DMS53 treated with DMSO at 0.1 percent for 48 hours (cell line): ENCODE measurements around the gene WASF3.
"Not testable (repeated sequence)": the region's sequence is repeated elsewhere in the genome, so short reads cannot be mapped to it uniquely, and the experiment has no call there.

ENCODE experiments used
- DNase-seq: peaks from one replicate; lab custom pipeline; 2025; ENCODE audit not compliant: unreplicated experiment; lab: John Stamatoyannopoulos, UW

Gene WASF3

DNA sequence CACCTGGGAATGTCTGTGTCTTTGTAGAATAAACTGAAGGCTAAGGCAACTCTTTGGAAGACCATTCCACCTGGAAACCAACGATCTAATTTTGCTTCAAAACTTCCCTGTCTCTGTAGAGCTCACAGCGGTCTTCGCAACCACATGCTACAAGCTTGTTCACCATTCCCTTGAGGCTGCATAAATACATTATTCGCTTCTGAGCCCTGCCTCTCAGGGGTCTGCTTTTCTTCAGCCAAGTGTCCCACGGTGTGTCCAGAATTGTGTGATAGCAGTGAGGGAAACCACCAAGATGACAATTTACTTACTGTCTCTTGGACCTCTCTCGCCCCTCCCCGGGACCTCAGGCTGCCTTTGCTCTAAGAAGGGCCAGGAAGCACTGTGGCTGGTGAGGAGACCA is 152.0 kb downstream of the WASF3 start:
- no peak for DNase-seq

DNA sequence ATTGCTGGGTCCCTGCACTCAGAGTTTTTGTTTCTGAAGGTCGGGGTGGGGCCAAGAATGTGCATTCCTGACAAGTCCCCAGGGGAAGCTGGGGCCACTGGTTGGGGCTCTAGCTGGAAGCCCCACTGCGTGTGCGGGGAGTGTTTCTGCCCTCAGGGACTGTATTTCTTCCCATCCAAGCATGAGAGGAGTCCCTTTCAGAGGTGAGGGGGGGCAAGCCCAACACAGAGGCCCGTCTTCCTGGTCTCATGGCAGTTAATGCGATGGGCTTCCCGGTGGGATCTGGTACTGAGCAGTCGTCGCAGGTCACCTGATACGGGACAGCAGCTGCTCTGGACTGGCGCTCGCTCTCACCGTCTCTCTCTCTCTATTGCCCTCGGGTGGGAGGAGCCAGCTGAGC is 152.7 kb downstream of the WASF3 start:
- no peak for DNase-seq

DNA sequence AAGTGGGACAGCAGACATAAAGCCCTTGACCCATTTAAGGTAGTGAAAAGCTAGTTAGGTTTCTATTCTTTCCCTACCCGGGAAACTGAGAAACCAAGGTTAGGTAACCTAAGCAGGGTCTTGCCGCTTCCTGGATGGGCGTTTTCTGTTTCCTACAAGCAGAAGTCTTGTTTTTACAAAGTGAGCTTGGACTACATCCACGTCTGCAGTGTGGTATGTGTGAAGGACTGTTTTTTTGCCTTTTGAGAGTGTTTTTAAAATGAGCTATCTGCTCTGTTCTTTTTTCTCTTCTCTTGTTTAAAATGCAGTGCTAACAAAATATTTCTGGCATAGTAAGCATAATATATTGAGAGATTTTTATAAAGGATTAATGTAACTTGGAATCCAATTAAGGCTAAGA is 153.7 kb downstream of the WASF3 start:
- DNase-seq, result no peak

DNA sequence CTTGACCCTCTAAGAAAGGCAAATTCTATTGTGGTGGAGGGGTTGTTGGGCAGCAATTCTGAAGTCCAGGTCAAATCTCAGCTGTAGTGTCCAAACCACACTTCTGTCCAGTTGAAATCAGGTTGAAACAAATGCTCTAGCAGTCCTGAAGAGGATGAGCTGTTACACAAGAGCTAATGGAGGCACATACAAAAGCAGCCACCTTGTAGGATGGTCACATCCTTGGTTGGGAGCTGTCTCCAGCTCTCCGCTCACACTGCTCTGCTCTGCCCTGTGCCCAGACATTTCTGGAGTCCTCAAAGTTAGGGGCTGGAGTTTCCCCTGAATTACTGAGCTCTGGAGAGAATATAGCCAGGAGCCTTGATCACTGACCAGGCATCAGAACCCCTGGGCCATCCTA is 155.9 kb downstream of the WASF3 start:
- no peak for DNase-seq

DNA sequence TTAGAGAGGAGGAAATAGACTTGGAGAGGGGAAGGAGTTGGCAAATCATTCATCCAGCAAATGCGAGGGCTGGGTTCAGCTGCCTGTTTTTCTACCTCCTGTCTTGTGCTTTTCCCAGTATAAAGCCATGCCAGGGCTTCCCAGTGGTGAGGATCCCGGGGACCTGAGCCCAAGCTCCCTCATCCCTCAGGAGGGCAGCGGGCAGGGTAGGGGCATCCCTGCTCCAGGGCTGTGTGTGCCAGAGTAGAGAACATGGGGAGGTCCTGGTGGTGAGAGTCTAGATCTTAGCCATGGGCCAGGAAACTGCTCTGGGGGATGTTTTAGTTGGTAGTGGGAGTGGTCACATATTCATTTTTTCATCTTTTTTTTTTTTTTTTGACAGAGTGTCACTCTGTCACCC is 159.5 kb downstream of the WASF3 start:
- DNase-seq, result no peak

DNA sequence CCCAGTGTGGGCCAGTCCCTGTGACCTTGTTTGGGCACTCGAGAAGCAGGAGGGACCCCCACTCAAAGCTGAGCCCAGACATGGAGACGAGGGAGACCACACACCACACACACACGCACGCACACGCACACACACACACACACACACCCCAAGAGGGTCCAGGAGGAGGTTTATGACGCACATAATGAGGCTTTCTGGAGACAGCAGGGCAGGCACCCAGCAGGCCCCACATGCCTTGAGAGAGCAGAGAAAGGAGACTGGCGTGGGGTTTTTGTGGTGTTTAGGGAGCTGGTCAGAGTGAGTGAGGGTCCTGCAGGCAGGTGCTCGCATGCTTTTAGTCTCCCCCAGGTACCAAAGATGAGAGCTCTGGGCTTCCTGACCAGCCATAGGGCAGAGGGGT is 160.7 kb downstream of the WASF3 start:
- no peak for DNase-seq

DNA sequence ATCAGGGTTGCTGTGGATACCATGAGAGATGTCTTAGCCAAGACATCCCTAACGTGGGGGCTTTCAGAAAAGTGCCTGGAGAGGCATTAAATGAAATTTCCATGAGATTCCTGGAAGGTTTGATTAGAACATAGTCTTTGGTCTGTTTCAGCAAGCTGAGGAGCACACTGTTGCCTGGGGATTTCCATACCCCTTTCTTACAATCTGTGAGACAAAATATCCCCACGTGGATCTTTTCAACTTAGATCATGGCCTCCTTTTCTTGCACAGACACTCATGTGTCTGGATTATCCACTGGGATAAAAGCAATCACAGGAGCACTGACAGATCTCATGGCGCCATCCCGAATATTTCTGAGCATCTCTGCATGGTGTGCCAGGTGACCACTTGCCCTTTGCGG is 161.4 kb downstream of the WASF3 start:
- no peak for DNase-seq

DNA sequence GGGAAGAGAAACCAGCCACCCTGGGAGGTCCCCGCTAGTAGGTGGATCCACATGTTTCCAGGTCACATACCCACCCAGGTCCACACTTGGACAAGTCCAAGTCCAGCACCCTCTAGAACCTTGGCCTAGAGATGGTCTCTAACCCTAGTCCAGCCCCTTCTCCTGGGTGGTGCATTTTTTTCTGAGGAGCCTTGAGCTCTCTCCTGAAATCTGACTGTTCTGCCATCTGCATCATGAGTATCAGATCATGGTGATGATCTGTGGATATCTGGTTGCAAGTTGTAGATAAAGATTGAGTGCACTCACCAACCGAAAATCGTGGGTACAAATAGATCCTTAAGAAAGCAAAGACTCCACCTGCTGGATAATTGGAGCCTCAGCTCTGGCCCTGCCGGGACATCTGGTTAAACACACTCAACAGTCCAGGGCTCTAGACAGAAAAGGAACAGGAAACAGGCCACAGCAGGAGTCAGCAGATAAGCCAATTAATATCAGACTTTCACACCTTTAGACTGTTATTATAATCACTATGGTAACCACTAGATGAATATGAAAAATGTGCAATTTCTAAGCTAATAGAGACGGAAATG is 162.0 kb downstream of the WASF3 start:
- DNase-seq, result peak; percentile 38

DNA sequence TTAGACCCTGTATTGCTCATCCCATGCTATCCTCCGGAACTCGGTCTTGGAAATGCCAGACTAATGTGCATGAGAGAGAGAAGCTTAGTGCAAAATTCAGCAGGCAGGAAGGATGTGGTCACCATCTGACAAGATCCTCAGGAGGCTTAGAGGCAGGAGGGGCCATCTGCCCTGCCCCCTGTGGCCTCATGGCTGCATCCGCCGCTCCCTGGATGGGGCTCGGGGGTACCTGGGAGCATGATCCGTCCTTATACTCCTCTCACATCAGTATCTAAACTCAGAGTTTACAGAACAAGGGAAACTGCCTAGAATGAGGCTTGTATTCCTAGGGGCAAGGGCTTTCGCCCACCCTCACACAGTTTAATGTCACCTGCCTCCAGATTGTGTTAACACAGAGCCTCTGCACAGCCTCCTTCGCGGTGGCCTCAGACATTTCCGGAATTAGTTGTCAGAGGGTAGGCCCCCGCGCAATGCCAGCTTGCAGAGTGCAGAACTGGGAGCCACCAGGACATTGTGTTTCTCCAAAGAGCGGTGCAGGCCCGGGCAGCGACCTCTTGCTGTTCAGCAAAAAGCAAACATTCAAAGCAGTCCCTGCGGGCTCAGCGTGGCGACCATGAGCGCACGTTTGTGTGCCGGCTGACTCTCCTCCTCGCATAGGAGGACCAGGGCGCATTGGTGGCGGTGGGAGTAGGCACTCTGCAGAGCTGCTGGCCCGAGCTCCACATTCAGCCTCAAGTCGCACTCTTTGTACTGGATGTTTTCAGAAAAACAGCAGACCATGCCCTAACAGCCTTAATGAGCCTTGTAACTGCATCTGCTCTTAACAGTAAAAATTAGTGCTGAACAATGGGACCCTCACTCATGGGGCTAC is 164.0 kb downstream of the WASF3 start:
- DNase-seq, result no peak

DNA sequence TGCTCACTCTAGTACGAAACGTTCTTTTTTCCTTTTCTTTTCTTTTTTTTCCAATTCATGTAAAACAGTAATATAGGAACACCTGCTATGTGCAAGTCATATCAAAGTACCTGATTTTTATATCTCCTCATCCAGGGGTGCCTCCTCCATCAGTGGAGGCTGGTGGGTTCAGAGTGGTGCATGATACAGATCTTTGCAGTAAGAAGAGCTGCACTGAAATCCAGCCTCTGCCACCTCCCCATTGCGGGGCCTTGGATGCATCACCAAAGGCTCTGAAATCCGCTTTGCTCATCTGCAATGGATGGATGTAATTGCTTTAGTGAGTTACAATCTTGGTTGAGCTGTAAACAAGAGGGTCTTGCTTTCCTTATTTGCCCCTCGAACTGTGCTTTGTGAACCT is 164.8 kb downstream of the WASF3 start:
- DNase-seq, result no peak

DNA sequence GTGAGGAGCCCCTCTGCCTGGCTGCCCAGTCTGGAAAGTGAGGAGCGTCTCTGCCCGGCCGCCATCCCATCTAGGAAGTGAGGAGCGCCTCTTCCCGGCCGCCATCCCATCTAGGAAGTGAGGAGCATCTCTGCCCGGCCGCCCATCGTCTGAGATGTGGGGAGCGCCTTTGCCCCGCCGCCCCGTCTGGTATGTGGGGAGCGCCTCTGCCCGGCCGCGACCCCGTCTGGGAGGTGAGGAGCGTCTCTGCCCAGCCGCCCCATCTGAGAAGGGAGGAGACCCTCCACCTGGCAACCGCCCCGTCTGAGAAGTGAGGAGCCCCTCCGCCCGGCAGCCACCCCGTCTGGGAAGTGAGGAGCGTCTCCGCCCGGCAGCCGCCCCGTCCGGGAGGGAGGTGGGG is 166.1 kb downstream of the WASF3 start:
- not testable (repeated sequence) for DNase-seq

DNA sequence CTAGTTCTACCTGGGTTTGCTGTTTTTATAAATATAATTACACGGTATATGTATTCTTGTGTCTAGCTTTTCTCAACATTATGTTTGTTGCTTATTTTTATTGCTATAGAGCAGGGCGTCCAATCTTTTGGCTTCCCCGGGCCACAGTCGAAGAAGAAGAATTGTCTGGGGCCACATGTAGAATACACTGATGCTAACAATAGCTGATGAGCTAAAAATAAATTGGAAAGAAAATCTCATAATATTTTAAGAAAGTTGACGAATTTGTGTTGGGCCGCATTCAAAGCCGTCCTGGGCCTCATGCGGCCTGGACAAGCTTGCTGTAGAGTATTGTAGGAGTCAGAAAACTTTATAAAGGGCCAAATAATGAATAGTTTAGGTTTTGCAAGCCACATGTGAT is 169.2 kb downstream of the WASF3 start:
- no peak for DNase-seq

DNA sequence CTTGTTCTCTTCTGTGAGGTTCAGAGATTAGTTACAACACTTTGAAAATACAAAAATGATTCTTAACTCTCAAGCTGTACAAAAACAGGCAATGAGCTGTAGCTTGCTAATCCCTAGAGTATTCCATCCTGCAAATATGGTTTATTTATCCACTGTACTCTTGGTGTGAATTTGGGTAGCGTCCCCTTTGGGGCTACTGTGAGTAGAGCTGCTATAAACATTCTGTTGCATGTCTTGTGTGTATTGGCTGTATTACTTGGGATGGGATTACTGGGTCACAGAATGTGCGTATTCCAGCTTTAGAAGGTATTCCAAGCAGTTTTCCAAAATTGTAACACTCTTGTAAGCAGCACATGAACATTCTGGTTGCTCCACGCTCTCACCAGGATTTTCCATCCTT is 169.6 kb downstream of the WASF3 start:
- no peak for DNase-seq

DNA sequence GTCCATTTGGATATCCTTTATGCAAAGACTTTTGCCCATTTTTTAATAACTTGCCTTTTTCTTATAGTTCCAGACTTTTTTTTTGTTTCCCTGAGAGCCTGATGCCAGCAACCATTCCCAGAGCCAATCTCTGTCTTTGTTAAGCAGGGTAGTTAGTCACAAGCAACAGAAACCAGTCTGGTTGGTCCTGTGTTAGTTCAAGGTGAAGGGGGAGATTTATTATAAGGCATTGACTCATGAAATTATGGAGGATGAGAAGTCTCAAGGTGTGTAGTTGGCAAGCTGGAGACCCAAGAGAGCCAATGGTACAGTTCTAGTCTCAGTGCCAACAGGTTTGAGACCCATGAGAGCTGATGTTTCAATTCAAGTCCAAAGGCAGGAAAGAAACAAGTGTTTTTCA is 170.2 kb downstream of the WASF3 start:
- DNase-seq, result no peak

DNA sequence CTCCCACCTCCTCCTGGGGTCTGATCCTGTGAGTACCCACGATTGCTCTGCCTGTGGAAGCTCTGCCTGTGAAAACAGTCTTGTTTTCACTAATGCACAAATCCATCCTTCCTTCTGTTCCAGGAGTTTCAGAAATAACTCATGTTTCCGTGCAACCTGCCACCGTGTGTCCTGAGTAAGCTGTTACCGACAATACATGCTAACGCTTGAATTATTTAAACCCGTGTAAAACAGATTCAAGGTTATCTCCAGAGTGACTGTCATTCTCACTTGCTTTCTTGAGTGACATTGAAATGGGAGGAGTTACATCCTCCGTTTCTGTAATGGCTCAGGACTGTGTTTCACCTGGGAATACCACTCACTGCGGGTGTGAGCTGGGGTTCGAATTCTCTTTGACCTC is 178.2 kb downstream of the WASF3 start:
- no peak for DNase-seq
